IPS-15b (cell line): Measurements from ENCODE around the gene BRDT.

Experiments used
- H3K27me3 ChIP-seq: one replicate; pipeline ENCODE4 v1.6.1; 2013; ENCODE audit warnings: low read length; ENCODE audit not compliant: control insufficient read depth, insufficient read depth
- H3K36me3 ChIP-seq: one replicate; pipeline ENCODE4 v1.6.1; 2013; ENCODE audit warnings: low read length; ENCODE audit not compliant: control insufficient read depth, insufficient read depth
- H3K4me1 ChIP-seq: one replicate; pipeline ENCODE4 v1.6.1; 2013; ENCODE audit warnings: mild to moderate bottlenecking, low read length; ENCODE audit not compliant: control insufficient read depth, insufficient read depth
- H3K4me3 ChIP-seq: one replicate; pipeline ENCODE4 v1.5.1; 2013; ENCODE audit warnings: low read depth, low read length
- H3K9ac ChIP-seq: one replicate; pipeline ENCODE4 v1.6.1; 2013; ENCODE audit warnings: low read depth, mild to moderate bottlenecking, low read length
- H3K9me3 ChIP-seq: one replicate; pipeline ENCODE4 v1.6.1; 2013; ENCODE audit warnings: mild to moderate bottlenecking, low read length; ENCODE audit not compliant: control insufficient read depth, insufficient read depth

BRDT gene

GRCh38 chr1:91937613-91938012, 11.6 kb upstream of the BRDT start:
- no peaks in the 10 kb centered on the region for H3K27me3 ChIP-seq
- no peak overlapping the region for H3K4me3 ChIP-seq

DNA sequence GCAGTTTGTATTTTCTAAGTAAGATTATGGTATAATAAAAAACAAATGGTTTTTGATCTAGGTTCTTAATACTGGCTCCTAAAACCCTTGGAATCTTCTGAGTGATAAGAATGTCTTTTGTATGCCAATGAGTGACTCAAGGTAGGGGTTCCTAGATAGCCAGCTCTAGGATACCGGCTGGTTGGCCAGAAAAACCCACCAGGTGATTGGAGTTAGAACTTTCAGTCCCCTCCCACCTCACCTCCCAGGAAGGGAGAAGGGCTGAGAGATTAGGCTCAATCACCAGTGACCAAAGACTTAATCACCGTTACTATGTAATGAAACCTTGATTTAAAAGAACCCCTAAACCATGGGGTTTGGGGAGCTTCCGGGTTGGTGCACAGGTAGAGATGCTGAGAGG, 8.7 kb upstream of the BRDT start:
- no peak overlapping the region for H3K4me3 ChIP-seq
- H3K9ac ChIP-seq: no peak overlapping the region
- H3K4me1 ChIP-seq: no peaks in the 10 kb centered on the region
- no peaks in the 10 kb centered on the region for H3K36me3 ChIP-seq
- H3K27me3 ChIP-seq: no peaks in the 10 kb centered on the region
- no peaks in the 10 kb centered on the region for H3K9me3 ChIP-seq

More at GRCh38 chr1:91937613-91938012, 11.6 kb upstream of the BRDT start:
- H3K4me1 ChIP-seq: no peaks in the 10 kb centered on the region
- H3K9ac ChIP-seq: no peak overlapping the region
- no peaks in the 10 kb centered on the region for H3K36me3 ChIP-seq
- no peaks in the 10 kb centered on the region for H3K9me3 ChIP-seq

GRCh38 chr1:91944087-91944486, 5.1 kb upstream of the BRDT start:
- Histone ChIP-seq H3K9me3 (no peaks in the 10 kb centered on the region), H3K4me3 (no peak overlapping the region), H3K4me1 (no peaks in the 10 kb centered on the region), H3K27me3 (no peaks in the 10 kb centered on the region), H3K9ac (no peak overlapping the region), H3K36me3 (no peaks in the 10 kb centered on the region)

DNA sequence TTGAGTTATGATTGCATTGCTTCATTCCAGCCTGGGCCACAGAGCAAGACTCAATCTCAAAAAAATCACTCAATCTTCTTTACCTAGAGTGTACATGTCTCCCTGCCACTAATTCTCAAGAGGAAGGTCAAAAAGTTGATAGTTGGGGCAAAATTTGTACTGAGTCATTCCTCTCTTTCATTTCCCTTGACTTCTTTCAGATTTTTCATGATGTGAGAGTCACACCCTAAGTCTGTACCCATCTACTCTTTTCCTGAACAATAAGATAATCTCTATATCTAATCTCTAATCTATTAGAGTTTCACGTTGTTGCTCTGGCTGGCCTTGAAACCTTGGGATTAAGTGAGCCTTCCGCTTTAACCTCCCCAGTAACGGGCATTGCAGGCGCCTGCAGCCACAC, 1.1 kb upstream of the BRDT start:
- Histone ChIP-seq H3K9me3 (no peaks in the 10 kb centered on the region), H3K27me3 (no peaks in the 10 kb centered on the region), H3K4me1 (no peaks in the 10 kb centered on the region), H3K9ac (no peak overlapping the region), H3K36me3 (no peaks in the 10 kb centered on the region), H3K4me3 (no peak overlapping the region)

DNA sequence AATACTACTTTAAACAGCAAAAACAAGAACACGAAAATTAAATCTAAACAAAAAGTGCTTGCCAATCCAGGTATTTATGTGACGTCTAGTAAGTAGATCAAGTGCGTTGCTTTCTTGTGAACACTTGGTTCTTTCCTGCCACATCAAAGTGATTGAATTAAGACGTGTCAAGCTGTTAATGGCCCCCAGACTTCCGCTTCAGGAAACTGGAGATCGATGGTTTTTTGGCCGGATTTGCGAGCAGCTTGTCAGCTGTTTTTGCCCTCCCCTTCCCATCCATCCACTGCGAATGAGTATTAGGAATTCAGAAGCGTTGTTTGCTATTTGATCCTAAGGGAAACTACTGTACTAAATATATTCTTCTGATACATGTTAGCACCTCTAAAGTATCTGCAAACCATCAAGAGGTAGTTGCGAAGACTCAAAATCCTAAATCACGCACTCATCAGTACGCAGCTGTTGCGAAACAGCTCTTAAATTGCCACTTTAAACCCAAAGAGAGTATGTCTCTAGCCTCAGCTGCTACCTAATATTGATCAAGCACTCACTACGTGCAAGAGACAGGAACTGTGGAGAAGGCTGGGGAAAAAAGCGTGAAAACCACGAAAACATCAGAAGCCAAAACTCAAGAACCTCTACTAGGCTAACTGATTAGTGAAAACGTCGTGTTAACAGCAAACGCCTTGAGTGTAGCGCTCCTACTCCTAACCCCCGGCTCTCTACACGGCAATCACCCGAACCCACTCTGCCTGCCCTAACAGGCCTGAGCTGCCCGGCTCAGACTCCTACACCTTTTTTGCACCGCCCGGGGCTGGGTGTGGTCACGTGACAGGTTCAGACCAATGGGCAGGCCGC, 473 bp upstream of the BRDT start:
- Histone ChIP-seq H3K4me3 (no peak overlapping the region), H3K9me3 (no peaks in the 10 kb centered on the region), H3K4me1 (no peaks in the 10 kb centered on the region), H3K9ac (no peak overlapping the region), H3K36me3 (no peaks in the 10 kb centered on the region), H3K27me3 (no peaks in the 10 kb centered on the region)

DNA sequence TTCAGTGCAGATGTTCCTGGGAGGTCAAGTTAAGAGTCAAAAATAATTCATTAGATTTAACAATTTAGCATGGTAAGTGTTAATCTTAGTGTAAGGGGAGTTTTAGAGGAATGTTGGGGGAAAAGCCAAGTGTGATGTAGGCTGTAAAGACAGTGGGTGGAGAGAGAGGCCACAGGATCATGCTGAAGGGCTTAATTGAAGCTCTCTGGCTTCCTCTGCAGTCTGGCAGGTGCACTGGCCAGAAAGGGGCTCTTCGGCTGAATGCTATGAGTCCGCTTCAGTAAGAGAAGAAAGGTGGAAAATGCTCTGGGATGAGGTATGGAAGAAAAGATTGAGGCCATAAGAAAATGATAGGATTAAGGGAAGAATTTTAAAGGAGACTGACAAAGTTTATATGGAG, 3.0 kb downstream of the BRDT start:
- Histone ChIP-seq H3K27me3 (no peaks in the 10 kb centered on the region), H3K4me3 (no peak overlapping the region), H3K4me1 (no peaks in the 10 kb centered on the region), H3K9ac (no peak overlapping the region), H3K36me3 (no peaks in the 10 kb centered on the region), H3K9me3 (no peaks in the 10 kb centered on the region)

GRCh38 chr1:91958926-91959325, 9.7 kb downstream of the BRDT start:
- Histone ChIP-seq H3K4me1 (no peaks in the 10 kb centered on the region), H3K4me3 (no peak overlapping the region), H3K36me3 (no peaks in the 10 kb centered on the region)

GRCh38 chr1:91968334-91968733, 19.1 kb downstream of the BRDT start:
- Histone ChIP-seq H3K36me3 (no peaks in the 10 kb centered on the region), H3K27me3 (no peaks in the 10 kb centered on the region), H3K4me1 (no peaks in the 10 kb centered on the region), H3K4me3 (no peak overlapping the region), H3K9me3 (no peaks in the 10 kb centered on the region), H3K9ac (no peak overlapping the region)

More at GRCh38 chr1:91958926-91959325, 9.7 kb downstream of the BRDT start:
- H3K9ac ChIP-seq: no peak overlapping the region
- no peaks in the 10 kb centered on the region for H3K9me3 ChIP-seq
- no peaks in the 10 kb centered on the region for H3K27me3 ChIP-seq

- Histone ChIP-seq H3K27me3 (no peaks in the 10 kb centered on the region), H3K9ac (no peak overlapping the region), H3K4me1 (no peaks in the 10 kb centered on the region), H3K36me3 (no peaks in the 10 kb centered on the region), H3K9me3 (no peaks in the 10 kb centered on the region), H3K4me3 (no peak overlapping the region)
Observed at GRCh38 chr1:91979383-91979782, 30.2 kb downstream of the BRDT start.

DNA sequence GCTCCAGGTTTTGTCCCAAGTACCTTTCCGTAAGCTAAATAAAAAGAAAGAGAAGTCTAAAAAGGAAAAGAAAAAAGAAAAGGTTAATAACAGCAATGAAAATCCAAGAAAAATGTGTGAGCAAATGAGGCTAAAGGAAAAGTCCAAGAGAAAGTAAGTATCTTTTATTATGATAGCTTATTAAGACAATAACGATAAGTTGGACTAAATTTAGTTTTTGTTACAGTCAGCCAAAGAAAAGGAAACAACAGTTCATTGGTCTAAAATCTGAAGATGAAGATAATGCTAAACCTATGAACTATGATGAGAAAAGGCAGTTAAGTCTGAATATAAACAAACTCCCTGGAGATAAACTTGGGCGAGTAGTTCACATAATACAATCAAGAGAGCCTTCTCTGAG, 31.5 kb downstream of the BRDT start:
- H3K27me3 ChIP-seq: no peaks in the 10 kb centered on the region
- H3K36me3 ChIP-seq: no peaks in the 10 kb centered on the region
- no peak overlapping the region for H3K4me3 ChIP-seq
- no peaks in the 10 kb centered on the region for H3K9me3 ChIP-seq
- no peak overlapping the region for H3K9ac ChIP-seq
- no peaks in the 10 kb centered on the region for H3K4me1 ChIP-seq

DNA sequence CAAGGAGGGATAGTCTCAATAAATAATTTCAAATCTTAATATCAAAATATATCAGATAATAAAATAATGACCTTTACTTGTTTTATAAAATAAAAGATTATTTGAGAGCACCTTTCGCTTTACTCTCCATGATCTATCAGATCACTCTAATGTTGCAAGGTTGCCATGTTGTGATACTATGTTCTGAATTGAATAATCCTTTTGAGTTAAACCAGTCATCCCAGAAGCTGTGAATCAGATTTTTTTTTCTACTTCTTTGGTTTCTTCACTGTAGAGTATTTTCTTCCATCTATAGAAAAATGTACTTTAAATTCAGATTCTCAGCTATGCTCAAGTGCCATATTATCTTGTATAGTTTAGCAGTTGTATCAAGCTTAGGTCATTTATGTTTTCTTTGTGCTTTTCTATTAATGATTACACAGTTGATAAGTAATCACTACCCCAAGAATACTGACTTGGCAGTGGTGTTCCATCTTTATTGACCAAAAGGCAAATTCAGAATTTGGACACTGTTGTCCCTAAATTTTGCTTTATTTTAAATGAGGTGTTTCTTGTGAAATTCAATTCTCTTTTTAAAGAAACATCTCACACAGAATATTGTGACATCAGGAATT, 32.9 kb downstream of the BRDT start:
- no peak overlapping the region for H3K4me3 ChIP-seq
- H3K4me1 ChIP-seq: no peaks in the 10 kb centered on the region
- no peaks in the 10 kb centered on the region for H3K27me3 ChIP-seq

DNA sequence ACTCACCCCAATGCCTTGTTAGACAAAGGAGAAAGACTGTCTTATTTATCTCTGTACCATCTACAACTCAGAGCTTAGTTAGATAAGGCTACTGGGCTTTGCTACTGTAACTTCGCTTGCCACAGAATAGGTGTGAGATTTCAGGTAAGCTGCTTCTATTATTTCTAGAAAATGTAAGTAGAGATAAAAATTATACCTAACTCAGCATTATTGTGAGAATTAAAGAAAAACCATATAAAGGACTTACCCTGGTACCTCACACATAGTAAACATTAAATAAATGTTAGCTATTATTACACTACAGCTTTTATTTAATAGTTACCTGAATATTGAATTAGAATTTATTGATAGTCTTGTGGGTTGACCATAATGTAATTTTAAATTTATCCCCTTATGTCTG, 44.1 kb downstream of the BRDT start:
- no peak overlapping the region for H3K9ac ChIP-seq
- no peaks in the 10 kb centered on the region for H3K9me3 ChIP-seq
- H3K36me3 ChIP-seq: no peaks in the 10 kb centered on the region
- no peaks in the 10 kb centered on the region for H3K4me1 ChIP-seq
- no peak overlapping the region for H3K4me3 ChIP-seq
- no peaks in the 10 kb centered on the region for H3K27me3 ChIP-seq

More for the DNA sequence above, 32.9 kb downstream of the BRDT start:
- H3K9ac ChIP-seq: no peak overlapping the region
- no peaks in the 10 kb centered on the region for H3K36me3 ChIP-seq
- H3K9me3 ChIP-seq: no peaks in the 10 kb centered on the region
